ENCODE data around the gene IGSF11.
"Not testable (repeated sequence)": the region's sequence is repeated elsewhere in the genome, so short reads cannot be mapped to it uniquely, and the experiment has no call there.

IGSF11 gene

DNA sequence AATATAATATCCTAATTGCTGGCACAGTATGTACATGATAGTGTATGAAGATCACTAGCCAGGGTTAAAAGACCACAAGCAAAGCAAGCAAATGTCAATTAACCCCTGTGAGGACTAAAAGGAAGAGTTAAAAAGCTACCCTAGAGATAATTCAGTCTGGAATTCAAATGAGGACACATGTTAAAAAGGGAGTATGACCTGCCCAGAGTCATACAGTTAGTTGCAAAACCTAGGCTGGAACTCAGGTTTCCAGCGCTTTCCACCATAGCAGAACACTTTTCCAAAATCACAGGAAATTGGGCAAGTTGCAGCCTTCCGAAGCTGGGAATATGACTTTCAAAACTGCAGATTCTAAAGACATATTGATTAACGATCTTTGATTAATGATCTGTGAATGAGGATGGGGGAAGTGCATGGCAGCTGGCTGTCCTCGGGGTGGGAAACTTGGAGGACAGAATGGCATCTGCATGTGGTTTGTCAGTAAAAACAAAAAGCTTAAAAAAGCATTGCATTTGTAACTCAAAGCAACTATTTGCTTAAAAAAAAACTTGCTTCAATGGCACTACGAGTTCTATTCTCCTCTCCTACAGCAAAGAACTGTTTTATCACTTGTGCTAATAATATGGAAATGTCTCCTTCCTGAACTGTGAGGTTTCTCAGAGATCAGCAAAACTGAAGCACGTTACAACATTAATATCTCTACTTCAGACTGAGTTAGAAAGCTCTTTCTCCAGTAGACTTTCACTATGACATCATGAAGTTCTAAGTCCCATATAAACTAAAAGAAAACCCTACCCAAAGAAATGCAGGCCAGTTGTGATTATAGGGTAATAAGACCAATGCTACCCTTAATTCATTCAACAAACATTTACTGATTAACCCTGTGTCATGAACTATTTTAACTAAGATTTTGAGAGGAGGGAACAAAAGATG lies 46.2 kb downstream of the IGSF11 start:
- DNase-seq: no peak

DNA sequence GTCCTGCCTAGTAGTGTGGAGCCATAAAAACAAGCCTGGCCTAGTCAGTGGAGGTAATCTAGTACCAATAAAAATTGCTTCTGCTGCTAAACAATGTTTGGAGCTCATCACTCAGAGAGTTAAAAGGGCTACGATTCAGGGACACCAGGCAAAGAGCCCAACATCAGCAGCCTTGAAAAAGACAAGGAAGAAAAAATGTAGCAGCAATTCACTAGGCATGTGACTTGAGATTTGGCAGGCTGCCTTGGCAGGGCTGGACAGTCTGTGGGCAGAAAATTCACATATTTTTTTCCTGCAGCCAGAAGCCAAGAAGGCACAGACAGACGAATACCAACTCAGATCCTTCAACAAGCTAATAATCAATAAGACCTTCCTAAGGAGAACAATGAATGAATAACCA lies 47.2 kb downstream of the IGSF11 start:
- DNase-seq: no peak

DNA sequence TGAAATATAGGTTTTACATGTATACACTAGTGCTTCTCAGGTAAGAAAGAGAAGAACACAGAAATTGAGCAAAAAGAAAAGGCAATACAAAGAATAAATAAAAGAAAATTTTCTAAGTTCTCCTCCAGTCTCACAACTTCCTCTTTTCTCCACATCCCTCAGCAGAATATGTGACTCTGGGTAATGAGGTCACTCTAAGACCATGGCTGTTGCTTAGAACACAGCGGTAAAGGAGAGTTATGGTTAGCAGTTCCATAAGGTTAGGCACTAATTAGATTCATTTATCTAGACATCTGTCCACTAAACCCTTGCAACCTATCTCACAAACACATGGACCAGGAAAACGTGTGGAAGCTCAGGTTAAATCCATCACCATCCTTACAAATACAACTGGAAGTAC lies 47.9 kb downstream of the IGSF11 start:
- no peak for DNase-seq

DNA sequence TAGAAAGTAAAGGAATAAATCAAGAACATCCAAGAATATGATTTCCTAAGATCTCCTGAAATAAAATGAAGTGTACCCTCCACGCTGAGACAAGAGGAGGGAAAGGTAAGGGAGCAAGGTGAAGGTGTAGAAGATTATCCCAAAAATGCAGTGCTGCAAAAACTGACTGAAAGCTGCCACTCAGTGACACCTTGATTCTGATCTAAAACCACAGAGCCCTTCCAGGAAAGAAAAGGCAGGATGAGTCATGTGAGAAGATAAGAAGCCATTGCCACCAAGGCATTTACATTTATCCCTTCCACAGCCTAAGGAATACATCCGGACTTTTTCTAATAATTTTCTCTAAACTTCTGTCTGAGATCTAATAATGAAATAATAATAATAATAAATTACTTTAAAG lies 49.9 kb downstream of the IGSF11 start:
- DNase-seq: no peak

DNA sequence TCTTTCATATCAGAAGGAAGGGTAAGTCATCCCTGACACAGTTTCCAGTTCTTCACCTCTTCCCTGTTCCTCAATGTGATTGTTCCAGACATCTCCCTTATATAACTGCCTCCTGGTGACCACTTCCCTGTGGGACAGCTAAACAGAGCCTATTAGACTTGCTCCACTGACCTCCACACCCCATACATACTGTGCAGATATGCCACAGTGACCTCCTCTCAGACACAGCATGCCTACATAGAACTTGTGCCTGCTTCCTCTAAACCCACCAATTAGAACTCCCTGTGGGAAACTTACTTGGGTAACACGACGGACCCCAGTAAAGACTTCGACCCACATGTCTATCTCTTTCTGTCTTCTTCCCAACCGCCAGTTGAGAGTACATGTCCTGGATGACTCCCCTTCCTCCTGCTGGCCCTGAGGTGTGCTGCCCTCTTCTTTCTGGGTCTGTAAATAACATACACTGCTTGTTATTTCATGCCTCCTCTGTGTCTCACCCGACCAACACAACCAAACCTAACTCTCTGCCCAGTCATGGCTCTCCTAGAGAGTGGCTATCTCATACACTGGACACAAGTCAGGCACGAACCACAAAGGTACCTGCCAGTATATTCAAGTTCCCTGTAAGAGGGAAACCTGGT lies 53.0 kb downstream of the IGSF11 start:
- DNase-seq: no peak

DNA sequence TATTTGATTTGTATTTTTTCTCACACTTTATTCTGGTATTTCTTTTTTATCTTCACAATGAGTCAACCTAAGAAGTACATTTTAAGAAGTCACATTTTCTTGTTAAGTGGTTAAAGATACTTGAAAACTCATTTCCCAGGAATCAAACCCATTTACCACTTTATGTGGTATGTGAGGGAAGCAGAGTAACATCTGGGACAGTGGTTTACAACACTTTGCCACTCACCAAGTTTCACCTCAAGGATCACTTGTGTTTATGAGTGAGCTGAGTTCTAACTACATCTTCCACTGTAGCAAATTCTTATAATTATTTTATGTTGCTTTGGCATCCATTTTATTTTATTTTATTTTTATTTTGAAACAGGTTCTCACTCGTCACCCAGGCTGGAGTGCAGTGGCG lies 53.8 kb downstream of the IGSF11 start:
- DNase-seq: no peak

DNA sequence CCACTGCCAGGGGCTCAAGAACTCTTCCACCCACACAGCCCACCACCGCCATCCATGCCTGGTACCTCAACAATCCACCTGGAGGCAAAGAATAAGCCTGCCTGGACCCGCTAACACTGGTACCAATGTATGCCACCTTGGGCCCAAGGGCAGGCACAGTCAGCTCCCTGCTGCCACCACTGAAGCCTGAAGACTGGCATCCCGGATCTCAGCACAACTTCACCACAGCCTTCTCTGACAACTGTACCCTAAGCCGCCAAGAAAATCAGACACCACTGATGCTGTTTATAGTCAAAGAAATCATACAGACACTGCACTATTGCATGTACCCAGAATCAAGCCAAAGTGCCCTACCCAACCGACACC lies 56.3 kb downstream of the IGSF11 start:
- DNase-seq: no peak

DNA sequence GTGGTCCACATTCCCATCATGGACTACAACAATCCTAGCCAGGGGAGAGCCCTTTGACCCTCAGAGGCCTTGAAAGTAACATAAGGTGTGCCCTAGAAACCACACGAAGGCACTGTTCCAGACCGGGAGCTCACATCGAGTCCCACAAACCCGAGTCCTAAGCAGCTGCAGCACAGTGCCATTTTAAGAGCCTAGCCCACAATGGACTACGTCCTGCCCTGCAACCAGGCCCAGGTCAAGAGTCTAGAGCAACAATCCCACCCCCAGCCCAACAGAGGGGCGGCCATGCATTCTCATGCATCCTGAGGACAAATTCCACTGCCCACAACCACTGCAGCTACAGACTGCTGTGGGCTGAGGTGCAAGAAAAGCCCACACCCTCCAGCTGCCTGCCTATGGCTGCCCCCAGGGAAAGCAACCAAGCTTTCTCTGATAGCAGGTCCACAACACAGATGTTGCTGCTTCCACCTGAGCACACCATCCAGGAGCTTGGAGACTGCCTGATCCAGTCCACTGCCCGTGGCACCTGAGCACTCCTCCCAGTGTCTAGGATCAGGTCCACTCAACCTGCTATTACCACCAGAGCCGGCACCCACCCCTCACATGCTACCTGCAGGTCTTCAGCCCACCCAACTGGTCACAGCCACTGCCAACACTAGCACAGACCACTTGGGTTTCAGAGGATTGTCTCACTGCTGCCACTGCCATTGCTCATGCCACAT lies 56.8 kb downstream of the IGSF11 start:
- DNase-seq: no peak

DNA sequence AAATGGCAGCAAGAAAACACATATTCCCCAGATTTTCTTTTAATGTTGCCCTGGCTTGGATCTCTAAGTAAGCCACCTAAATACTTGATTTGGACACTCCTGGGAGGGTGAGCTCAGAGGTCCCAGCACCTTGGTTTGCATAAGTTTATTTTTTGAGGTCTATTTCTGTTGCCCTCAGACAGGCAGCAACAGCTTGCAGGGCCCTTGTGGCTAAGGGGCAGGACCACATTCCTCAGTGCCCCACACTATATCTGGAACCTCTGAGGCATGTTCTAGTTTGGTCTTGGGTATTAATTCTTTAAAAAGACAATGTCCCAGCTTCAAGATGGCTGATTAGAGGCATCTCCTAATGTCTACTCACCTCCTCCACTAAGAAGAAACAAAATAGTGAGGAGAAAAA lies 57.5 kb downstream of the IGSF11 start:
- no peak for DNase-seq

DNA sequence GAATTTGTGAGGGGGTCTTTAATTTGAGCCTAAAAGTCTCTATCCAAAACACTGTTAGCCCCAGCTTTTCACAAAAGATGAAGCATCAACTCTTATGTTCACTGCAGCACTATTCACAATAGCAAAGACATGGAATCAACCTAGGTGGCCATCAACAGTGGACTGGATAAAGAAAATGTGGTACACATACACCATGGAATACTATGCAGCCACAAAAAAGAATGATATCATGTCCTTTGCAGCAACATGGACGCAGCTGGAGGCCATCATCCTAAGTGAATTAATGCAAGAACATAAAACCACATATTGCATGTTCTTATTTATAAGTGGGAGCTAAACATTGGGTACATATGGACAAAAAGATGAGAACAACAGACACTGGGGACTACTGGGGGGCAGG lies 59.2 kb downstream of the IGSF11 start:
- DNase-seq: not testable (repeated sequence)

DNA sequence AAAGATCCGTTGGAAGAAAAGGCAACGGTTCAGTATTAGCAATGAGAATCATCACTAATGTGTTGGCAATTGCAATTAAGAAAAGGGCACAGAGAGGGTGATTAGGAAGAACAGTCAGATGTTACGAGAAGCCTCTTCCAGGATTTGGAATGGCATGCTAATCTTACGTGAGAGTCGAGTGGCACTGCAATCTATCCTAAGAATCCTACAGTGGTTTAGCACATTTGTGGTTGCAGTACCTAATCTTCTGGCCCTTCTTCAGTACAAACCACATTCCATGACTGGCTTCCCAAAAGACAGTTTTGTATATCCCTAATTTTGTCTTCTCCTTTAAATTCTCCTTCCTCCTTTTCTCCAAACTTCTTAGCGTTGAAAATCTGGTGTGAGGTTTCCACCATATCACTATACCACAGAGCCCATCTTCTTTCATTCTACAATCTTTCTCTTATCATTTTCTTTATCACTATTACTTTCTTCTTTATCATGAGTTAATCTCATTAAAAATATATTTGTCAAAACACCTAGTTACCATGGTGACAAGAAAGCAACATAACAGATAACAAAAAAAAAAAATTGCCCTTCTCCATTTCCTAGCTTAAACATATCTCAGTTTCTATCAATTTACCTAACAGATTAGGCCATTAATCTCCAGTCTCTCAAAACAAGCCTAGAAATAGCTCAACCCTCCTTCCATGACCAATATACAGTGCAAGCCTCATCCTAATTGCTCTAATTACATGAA lies 60.1 kb downstream of the IGSF11 start:
- no peak for DNase-seq

DNA sequence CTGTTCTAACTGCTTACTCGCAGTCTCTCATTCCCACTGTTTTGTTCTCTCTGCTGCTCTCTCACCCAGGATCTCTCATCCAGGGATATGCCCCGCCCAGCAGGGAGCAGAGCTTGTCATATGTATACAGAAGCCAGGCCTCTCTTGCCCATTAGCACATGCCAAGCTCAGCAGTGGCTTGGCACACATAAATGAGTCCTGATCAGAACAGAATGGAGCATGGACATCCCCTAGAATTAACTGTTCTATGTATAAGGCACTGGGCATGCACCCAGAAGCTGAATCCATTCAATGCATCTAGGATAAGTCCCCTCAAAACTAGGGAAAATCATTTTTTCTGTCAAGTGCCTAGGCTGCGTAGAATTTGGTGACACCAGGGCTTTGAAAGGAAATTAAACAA lies 61.6 kb downstream of the IGSF11 start:
- DNase-seq: no peak

DNA sequence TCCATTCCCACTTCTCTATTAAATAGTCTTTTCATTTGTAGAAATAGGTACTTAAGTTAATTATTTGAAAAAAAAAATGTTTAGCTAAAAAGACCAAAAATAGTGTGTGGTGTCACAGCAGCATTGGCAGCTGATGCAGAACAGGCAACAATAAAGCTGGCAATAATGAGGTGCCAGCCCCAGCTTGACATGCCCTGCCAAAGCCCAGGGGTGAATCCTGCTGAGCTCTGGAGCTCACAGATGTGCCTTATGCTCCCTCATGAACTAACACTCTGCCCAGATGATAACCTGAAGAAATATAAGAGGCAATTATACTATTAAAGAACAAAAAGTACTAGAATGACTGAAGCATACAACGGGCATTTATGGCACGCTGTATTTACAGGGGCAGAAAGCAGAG lies 63.8 kb downstream of the IGSF11 start:
- DNase-seq: no peak

DNA sequence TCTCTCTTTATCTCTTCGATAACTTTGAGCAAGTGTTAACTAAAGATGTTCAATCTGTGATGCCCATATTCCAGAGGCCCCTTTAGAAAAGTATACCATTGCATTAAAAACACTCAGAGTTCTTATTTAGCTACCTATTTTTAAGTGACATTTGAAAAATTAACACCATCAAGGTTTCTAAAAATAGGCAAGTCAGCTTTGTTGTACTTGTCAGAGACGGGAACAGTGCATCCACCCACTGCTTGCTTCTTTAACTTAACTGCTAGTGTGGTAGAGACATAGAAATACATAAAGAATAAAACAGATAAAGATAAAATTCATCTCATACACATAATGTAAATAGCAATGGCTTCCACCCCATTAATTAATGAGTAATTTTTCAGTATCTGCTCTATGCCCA lies 66.0 kb downstream of the IGSF11 start:
- DNase-seq: no peak

DNA sequence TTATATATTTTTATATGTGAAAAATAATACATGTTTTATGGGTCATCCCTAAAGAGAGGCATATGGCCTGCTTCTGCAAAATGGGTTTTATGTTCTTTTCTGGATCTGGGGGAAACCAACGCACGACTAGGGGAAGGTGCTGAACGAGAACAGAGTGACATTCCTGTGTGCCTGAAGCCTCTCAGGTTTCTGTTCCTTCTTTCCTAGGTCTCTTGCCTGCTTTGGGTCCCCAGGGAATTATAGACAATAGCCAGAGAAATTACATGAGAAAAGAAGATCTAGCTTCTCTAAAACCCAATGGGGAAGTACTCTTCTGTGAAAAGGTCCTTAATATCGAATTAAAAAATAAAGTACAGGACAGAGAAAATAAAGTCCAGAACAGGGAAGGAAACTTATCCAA lies 66.5 kb downstream of the IGSF11 start:
- DNase-seq: no peak

DNA sequence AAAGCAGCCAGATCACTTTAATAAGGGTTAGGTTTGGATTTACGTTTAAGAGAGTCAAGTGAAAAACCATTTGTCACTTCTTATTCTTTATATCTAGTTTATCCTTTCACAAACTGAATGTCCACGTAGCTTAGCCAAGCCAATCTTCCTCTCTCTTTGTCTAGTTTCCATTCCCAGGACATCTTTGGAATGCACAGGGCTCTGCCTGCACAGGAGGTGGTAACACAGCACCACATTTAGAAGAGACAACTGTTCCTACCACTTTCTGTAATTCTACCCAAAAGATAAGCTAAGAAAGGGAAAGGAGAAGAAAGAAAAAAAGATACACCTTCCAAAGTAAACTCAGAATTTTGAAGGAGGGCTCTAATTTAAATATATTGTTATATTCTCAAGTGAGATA lies 67.9 kb downstream of the IGSF11 start:
- no peak for DNase-seq

DNA sequence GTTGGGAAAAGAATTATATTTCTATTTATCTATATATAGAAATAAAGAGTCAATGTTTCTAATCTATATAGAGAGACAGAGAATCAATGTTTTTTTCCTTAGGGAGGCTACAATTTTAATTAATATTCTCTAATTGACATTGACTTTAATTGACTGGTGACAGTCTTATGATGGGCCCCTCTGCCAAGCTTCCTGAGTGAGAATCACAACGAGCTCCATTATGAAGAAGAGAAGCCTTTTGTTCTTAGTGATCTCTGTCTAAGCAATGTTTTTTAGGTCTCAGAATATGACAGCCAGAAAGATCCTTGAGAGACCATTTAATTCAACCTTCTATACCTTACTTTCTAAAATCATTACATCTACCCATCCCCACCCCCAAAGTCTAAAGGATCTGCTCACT lies 70.9 kb downstream of the IGSF11 start:
- no peak for DNase-seq

DNA sequence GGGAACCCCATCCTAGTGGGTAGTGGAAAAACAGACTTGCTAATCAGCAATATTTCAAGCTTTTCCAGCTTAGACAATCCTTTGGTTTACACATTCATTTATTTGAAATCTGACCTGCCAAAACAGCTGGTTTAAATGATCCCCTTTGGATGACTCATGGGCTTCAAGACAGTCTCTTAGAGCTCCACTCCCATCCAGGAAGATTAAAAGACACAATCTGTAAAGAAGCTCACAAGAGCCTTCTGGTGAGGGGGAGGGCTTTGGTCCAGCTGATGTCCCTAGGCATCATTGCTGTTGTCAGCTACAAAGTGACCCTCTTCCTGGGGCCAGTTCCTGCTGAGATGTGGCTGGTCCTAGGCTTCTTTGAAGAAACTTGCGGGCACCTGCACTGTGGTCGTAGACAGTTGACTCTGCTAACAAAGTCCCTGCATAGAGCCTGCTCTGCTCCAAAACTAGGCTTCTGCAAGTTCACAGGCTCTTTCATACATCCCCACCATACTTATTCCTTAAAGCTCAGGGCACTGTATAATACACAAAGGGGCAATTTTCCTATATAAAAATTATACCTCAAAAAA lies 73.7 kb downstream of the IGSF11 start:
- no peak for DNase-seq

DNA sequence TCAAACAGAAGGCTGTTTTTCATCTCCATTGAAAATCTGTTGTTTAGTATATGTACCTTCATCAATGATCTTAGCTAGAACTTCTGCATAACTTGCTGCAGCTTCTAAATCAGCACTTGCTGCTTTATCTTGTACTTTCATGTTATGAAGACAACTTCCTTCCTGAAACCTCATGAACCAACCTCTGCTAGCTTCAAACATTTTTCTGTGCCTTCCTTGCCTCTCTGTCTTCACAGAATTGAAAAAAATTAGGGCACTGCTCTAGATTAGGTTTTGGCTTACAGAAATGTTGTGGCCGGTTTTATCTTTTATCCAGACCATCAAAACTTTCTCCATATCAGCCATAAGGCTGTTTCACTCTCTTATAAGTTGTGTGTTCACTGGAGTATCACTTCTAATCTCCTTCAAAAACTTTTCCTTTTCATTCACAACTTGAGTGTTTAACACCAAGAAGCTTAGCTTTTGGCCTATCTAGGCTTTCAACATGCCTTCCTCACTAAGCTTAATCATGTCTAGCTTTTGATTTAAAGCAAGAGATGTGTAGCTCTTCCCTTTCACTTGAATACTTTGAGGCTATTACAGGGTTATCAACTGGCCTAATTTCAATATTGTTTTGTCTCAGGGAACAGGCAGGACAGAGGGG lies 78.6 kb downstream of the IGSF11 start:
- DNase-seq: no peak

DNA sequence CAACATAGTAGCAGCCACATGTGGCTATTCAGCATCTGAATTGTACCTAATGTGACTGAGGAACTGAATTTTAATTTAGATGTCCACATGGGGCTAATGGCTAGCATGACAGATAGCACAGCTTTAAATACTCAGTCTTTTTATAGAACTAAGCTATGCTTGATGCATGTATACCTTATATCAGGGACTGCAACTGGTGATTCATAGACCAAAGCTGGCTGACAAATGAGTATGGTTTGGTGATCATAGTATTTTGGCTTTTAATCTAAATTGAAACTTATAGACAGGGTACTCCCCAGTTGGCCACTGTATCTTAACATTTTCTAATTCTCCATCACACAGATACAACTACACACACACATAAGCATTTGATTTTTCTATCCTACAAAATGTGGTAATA lies 83.6 kb downstream of the IGSF11 start:
- no peak for DNase-seq

DNA sequence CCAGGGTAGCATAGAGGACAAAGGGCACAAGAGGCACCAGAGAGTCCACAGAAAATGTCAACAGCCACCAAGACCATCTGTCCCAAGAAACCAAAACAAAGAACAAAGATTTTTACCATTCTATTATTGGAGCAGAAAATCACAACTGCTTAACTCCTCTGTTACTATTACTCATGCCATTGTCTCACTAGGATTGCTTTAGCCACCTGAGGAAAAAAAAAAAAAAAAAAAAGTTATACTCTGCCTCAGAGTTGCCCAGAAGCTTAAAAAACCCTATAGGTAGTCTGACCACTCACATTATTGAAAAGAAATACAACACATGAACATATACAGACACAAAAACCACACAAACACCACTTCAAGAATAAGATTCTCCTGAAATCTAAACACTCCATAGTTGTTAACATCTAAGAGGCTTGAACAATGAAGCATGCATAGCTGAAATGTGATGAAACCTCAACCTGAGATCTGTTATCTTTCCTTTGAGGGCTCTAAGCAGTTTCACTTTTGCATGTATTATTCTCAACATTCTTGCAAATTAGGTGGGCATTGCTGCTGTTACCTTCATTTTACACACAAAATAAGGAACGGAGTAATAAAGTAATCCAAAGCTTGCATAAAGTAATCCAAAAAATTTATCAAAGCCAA lies 85.4 kb downstream of the IGSF11 start:
- DNase-seq: no peak

DNA sequence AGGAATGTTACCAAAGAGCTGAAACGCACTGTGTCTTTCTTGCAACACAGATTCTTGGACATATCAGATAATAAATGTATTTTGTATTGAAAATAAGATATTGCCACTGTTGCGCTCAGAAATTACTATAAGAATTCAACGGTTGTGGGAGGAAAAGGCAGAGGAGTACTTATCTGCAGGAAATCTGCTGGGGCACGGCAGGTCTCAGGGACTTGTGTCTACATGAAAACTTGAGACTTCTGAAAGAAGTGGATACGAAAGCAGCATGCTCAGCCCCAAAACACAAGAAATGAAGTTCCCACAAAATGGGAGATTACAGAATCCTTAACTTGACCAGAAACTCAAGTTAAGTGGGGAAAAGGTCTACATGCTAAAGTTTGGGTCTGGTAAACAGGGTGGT lies 86.5 kb downstream of the IGSF11 start:
- DNase-seq: no peak
